ENCODE data around the gene DIP2A. TPM values are rescaled to one million over a fixed set of nuclear protein-coding genes. Genes with fewer than 3 reads are reported as not detected.

The DIP2A gene
- total RNA-seq, 1 donor from 2014 or later = 25.9 TPM

DNA sequence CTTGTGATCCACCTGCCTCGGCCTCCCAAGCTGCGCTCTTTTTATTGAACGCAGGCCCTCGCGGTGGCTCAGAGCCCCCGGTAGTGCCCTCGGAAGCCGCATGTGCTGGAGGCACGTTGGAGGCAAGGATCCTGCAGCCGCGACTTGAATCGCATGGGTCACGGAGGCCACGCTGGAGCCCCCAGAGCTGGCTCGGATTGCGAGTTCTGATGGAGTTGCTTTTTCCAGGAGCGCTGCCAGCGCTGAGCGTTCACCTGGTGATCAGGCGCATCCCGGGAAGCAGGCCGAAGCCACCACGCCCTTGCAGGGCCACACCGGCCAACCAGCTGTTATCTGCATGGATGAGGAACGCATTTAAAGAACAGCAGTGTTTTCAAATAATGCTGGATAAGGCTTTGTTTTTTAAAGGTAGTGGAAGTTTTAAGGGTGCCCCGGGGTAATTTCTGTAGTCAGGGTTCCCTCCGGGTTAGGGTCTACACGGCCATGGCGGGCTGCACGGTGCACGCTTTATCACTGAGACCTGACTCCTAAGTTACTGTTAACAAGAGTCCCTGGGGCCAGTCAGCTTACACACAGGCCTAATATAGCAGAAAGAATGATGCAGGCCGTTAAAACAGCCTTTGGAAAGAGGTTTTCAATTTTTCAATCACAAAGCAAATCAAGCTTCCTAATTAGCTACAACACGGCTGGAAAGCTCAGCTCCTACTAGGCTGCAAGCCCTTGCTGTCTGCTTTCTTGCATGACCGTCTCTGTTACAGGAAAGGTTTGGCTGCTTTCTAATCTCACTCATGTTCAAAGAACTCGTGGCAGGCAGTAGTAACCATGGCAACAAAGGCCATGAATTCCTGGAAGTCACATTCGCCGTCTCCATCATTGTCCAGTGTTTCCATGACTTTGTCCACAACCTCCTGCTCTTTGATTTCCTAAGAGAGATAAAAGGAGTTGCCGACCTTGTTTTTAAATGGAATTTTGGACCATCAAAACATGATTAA, 140.2 kb downstream of the DIP2A start:
- H3K27me3 ChIP-seq (ENCODE audit: low read depth) = no peaks in the 10 kb centered on the region
- H3K9me3 ChIP-seq (replicated peaks) = peaks cover 13% of the 10 kb centered on the region
- intact Hi-C loops (cut with micrococcal nuclease) = no loop called here
- H3K36me3 ChIP-seq = no peaks in the 10 kb centered on the region
- H3K4me1 ChIP-seq = peaks cover 20% of the 10 kb centered on the region
- H3K27ac ChIP-seq (replicated peaks) = peak overlapping the region; percentile 56
- TF ChIP-seq, protein P1, sequence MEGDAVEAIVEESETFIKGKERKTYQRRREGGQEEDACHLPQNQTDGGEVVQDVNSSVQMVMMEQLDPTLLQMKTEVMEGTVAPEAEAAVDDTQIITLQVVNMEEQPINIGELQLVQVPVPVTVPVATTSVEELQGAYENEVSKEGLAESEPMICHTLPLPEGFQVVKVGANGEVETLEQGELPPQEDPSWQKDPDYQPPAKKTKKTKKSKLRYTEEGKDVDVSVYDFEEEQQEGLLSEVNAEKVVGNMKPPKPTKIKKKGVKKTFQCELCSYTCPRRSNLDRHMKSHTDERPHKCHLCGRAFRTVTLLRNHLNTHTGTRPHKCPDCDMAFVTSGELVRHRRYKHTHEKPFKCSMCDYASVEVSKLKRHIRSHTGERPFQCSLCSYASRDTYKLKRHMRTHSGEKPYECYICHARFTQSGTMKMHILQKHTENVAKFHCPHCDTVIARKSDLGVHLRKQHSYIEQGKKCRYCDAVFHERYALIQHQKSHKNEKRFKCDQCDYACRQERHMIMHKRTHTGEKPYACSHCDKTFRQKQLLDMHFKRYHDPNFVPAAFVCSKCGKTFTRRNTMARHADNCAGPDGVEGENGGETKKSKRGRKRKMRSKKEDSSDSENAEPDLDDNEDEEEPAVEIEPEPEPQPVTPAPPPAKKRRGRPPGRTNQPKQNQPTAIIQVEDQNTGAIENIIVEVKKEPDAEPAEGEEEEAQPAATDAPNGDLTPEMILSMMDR (IDR thresholded peaks at IDR 0.05; ENCODE audit: borderline replicate concordance) = no peak
- DNase-seq = no peak
- no peak overlapping the region for H3K4me3 ChIP-seq

DNA sequence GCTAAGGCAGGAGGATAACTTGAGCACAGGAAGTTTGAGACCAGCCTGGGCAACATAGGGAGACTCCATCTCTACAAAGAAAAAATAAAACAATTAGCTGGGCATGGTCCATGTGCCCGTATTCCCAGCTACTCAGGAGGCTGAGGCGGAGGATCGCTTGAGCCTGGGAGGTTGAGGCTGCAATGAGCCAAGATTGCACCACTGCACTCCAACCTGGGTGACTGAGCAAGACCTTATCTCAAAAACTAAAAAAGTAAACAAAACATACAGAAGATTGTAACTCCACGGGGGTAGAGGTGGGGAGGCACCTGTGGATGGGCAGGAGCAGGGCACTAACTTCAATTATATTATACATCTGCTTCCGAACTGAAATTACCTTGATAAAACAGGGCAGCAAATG, 141.6 kb downstream of the DIP2A start:
- no peaks in the 10 kb centered on the region for H3K36me3 ChIP-seq
- H3K27ac ChIP-seq (replicated peaks) = no peak overlapping the region
- intact Hi-C loops (cut with micrococcal nuclease) = no loop called here
- no peak overlapping the region for H3K4me3 ChIP-seq
- DNase-seq = no peak
- no peaks in the 10 kb centered on the region for H3K27me3 ChIP-seq (ENCODE audit: low read depth)
- peaks cover 20% of the 10 kb centered on the region for H3K4me1 ChIP-seq
- TF ChIP-seq, protein P1 (IDR thresholded peaks at IDR 0.05; ENCODE audit: borderline replicate concordance) = no peak
- no peaks in the 10 kb centered on the region for H3K9me3 ChIP-seq (replicated peaks)

DNA sequence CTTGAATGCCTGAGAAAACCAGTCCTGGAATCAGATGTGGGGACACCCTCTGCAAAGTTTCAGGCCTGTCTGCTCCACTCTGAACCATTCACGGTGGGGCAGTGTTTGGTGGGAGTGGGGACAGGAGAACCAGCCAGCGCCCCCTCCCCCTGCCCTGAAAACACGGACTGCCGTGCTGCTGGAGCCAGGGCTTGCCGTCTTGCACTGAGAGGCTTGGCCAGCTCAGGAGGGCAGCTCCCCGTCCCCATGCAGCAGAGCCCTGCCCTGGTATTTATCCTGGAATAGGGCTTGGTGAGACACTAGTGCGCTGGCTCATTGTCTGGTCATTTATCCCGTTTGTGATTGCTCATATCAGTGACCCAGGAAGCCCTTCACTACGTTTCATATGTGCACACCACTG, 142.3 kb downstream of the DIP2A start:
- Histone ChIP-seq H3K27ac (replicated peaks) (no peak overlapping the region), H3K36me3 (no peaks in the 10 kb centered on the region), H3K4me3 (no peak overlapping the region), H3K9me3 (replicated peaks) (no peaks in the 10 kb centered on the region), H3K27me3 (ENCODE audit: low read depth) (no peaks in the 10 kb centered on the region), H3K4me1 (peaks cover 20% of the 10 kb centered on the region)
- TF ChIP-seq, protein P1 (IDR thresholded peaks at IDR 0.05; ENCODE audit: borderline replicate concordance) = no peak
- DNase-seq = no peak
- intact Hi-C loops (cut with micrococcal nuclease) = no loop called here

DNA sequence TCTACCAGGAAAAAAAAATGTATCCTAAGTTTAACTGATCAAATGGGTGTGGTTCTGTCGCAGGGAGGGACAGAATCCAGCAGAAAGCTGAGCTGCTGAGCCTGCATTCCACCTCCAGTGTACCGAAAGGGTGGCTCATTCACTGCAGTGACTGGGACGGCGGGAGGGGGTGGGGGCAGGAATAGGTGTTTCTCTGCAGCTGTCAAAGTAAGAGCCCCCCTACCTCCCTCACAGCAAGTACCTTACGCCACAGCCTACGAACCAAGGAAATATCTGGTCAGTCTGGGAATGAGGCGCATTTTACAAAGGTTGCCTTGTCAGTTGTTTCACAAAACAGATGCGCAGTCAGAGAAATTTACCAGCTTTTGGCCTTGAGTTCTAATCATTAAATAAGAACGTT, 144.5 kb downstream of the DIP2A start:
- Histone ChIP-seq H3K27me3 (ENCODE audit: low read depth) (no peaks in the 10 kb centered on the region), H3K9me3 (replicated peaks) (no peaks in the 10 kb centered on the region), H3K4me3 (no peak overlapping the region), H3K4me1 (peaks cover 20% of the 10 kb centered on the region), H3K36me3 (no peaks in the 10 kb centered on the region), H3K27ac (replicated peaks) (no peak overlapping the region)
- no peak for DNase-seq
- TF ChIP-seq, protein P1 (IDR thresholded peaks at IDR 0.05; ENCODE audit: borderline replicate concordance) = no peak
- intact Hi-C loops (cut with micrococcal nuclease) = no loop called here

DNA sequence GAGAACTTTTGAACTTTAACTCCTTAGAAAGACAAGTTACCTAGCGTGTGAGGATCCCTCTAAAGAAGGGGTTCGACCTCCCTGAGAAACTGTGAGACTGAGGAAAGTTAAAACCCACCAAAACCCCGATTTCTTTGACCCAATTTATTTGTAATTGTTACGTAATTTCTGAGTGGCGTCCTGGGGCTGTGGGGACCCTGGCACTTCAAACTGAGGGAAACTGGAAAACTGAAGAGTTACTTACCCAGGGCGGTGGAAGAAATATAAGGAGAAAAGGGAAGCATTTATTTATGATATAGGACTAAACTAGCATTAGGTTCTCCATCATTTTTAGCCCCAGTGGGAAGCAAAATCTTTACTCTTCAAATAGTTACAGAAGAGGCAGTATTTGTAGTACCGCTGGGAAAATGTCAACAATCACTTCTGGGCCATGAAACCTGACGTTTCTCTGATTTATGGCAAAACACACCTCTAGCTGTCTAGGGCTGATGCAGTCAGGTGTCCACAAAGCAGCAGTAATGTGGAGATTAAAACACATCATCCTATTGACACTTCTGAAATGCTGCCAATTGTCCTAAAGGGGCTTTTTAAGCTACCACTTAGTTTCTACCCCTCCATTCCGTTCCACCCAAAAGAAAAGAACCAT, 145.8 kb downstream of the DIP2A start:
- H3K27me3 ChIP-seq (ENCODE audit: low read depth) = no peaks in the 10 kb centered on the region
- peaks cover 8% of the 10 kb centered on the region for H3K4me1 ChIP-seq
- no peaks in the 10 kb centered on the region for H3K9me3 ChIP-seq (replicated peaks)
- DNase-seq = no peak
- H3K4me3 ChIP-seq = peak overlapping the region; percentile 29
- no peak overlapping the region for H3K27ac ChIP-seq (replicated peaks)
- TF ChIP-seq, protein P1 (IDR thresholded peaks at IDR 0.05; ENCODE audit: borderline replicate concordance) = no peak
- intact Hi-C loops (cut with micrococcal nuclease) = no loop called here
- no peaks in the 10 kb centered on the region for H3K36me3 ChIP-seq
